PC-3 (cell line): ENCODE measurements around the gene SELENOM.

Experiments used
- CTCF ChIP-seq: fragments of 300-600 bp; sonication (generic); conservative IDR thresholded peaks from 2 replicates; pipeline ENCODE4 v1.5.1; 2017; ENCODE audit warnings: antibody characterized with exemption, low read depth, mild to moderate bottlenecking, low read length
- EZH2 ChIP-seq: fragments of 300-600 bp; sonication (generic); IDR thresholded peaks from one replicate; pipeline ENCODE4 v1.6.1; 2017; ENCODE audit warnings: antibody characterized with exemption, mild to moderate bottlenecking, low read length; ENCODE audit not compliant: unreplicated experiment
- EZH2phosphoT487 ChIP-seq: fragments of 300-600 bp; sonication (generic); IDR thresholded peaks from 2 replicates; pipeline ENCODE4 v1.6.1; 2018; ENCODE audit warnings: mild to moderate bottlenecking, antibody characterized with exemption, low read length, borderline replicate concordance

GRCh38 chr22:31068970-31069369 lies 38.4 kb downstream of the SELENOM start:
- no peak for TF ChIP-seq EZH2
- TF ChIP-seq CTCF: no peak
- no peak for TF ChIP-seq EZH2phosphoT487
